SH-SY5Y (cell line): ENCODE data around the gene ADGB.

ENCODE experiments used
- GATA2 ChIP-seq: IDR thresholded peaks from 2 replicates; pipeline ENCODE4 v1.6.1; 2011; ENCODE audit warnings: mild to moderate bottlenecking, low read depth, low read length
- GATA3 ChIP-seq: IDR thresholded peaks from 2 replicates; pipeline ENCODE4 v1.6.1; 2011; ENCODE audit warnings: low read depth, mild to moderate bottlenecking, low read length, moderate library complexity

DNA sequence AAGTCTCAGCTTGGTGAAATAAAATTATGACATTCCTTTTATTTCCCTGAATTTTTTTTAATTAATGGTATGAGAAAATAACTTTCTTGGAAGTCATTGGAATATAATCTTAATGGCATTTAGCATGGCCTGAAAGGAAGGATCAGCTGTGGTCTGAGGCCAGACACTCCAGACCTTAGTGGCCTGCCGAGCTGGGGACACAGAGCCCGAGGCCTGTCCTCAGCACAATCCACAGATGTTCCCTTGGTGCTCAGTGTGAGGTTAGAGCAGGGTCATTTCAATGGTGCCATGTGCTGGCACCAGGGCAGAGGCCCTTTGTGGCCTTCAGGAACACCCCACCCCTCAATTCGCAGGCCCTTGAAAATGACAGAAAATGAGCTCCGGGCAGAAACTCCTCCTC, 120.6 kb downstream of the ADGB start:
- no peak for TF ChIP-seq GATA2
- TF ChIP-seq GATA3 = no peak
